Osteoblast (primary cell): ENCODE data around the gene ANKRD53. TPM values are rescaled to one million over a fixed set of nuclear protein-coding genes. Genes with fewer than 3 reads are reported as not detected.
"Not testable (repeated sequence)": the region's sequence is repeated elsewhere in the genome, so short reads cannot be mapped to it uniquely, and the experiment has no call there.

Experiments used
- DNase-seq: peaks from one replicate; pipeline ENCODE4 v3.0.0; 2011; ENCODE audit warnings: low spot score, mixed read lengths; ENCODE audit not compliant: insufficient read length; ENCODE audit errors: missing footprints
- H2AFZ ChIP-seq: 2 replicates; pipeline ENCODE4 v1.6.0; 2011; ENCODE audit warnings: mild to moderate bottlenecking, low read length
- H3K27ac ChIP-seq: 2 replicates; pipeline ENCODE4 v1.5.1; 2011; ENCODE audit warnings: mild to moderate bottlenecking, low read depth, low read length, moderate library complexity
- H3K27me3 ChIP-seq: 2 replicates; pipeline ENCODE4 v1.6.0; 2012; ENCODE audit warnings: mild to moderate bottlenecking, control low read depth, inconsistent platforms, low read length, moderate library complexity; ENCODE audit not compliant: insufficient read depth
- H3K36me3 ChIP-seq: 2 replicates; pipeline ENCODE4 v1.5.1; 2011; ENCODE audit warnings: mild to moderate bottlenecking, low read length, control low read depth, moderate library complexity; ENCODE audit not compliant: insufficient read depth
- H3K4me1 ChIP-seq: 2 replicates; pipeline ENCODE4 v1.5.1; 2011; ENCODE audit warnings: mild to moderate bottlenecking, low read length, control low read depth, moderate library complexity; ENCODE audit not compliant: insufficient read depth
- H3K4me2 ChIP-seq: 2 replicates; pipeline ENCODE4 v1.6.0; 2011; ENCODE audit warnings: mild to moderate bottlenecking, low read length; ENCODE audit not compliant: insufficient read depth
- H3K4me3 ChIP-seq: fragments of 200-600 bp; sonication (generic); 3 replicates; pipeline ENCODE4 v1.5.1; 2012; ENCODE audit warnings: mild to moderate bottlenecking, low read length, inconsistent platforms; ENCODE audit not compliant: insufficient read depth
- H3K79me2 ChIP-seq: 2 replicates; pipeline ENCODE4 v1.6.0; 2012; ENCODE audit warnings: mild to moderate bottlenecking, low read length, control low read depth, inconsistent platforms; ENCODE audit not compliant: insufficient read depth
- H3K9me3 ChIP-seq: 2 replicates; pipeline ENCODE4 v1.5.1; 2011; ENCODE audit warnings: low read depth, low read length, control low read depth
- H4K20me1 ChIP-seq: 2 replicates; pipeline ENCODE4 v1.6.0; 2012; ENCODE audit warnings: mild to moderate bottlenecking, low read length, control low read depth; ENCODE audit not compliant: insufficient read depth
- CTCF ChIP-seq: IDR thresholded peaks from 2 replicates; pipeline ENCODE4 v1.5.1; 2011; ENCODE audit warnings: mild to moderate bottlenecking, low read depth, low read length, moderate library complexity; ENCODE audit errors: extremely low read depth
- total RNA-seq: library from RNA; depleted of rRNA; stranded (reverse); fragments of >200 nt; gene quantifications from 2 replicates; pipeline ENCODE4 v1.2.3, GENCODE V29; 2012

ANKRD53 gene
- total RNA-seq, 1 donor, result 1.1 TPM

- H4K20me1 ChIP-seq, result no peaks in the 10 kb centered on the region
- DNase-seq, result no peak
These were observed 28.7 kb downstream of the ANKRD53 start for GRCh38 chr2:71006955-71007799.

GRCh38 chr2:71008342-71008741, 29.9 kb downstream of the ANKRD53 start:
- H3K4me1 ChIP-seq, result no peaks in the 10 kb centered on the region
- H3K27ac ChIP-seq, result no peak overlapping the region
- H2AFZ ChIP-seq, result no peak overlapping the region
- no peak overlapping the region for H3K4me3 ChIP-seq
- no peaks in the 10 kb centered on the region for H3K27me3 ChIP-seq
- TF ChIP-seq CTCF, result no peak
- H4K20me1 ChIP-seq, result no peaks in the 10 kb centered on the region
- no peaks in the 10 kb centered on the region for H3K36me3 ChIP-seq
- H3K4me2 ChIP-seq, result no peak overlapping the region
- DNase-seq, result no peak
- H3K9me3 ChIP-seq, result no peaks in the 10 kb centered on the region
- H3K79me2 ChIP-seq, result no peaks in the 10 kb centered on the region

More at GRCh38 chr2:71006955-71007799, 28.7 kb downstream of the ANKRD53 start:
- Histone ChIP-seq H3K4me1 (no peaks in the 10 kb centered on the region), H3K36me3 (no peaks in the 10 kb centered on the region), H3K79me2 (no peaks in the 10 kb centered on the region), H3K9me3 (no peaks in the 10 kb centered on the region), H2AFZ (no peak overlapping the region), H3K27ac (no peak overlapping the region), H3K4me2 (no peak overlapping the region), H3K27me3 (no peaks in the 10 kb centered on the region), H3K4me3 (no peak overlapping the region)
- TF ChIP-seq CTCF, result no peak

GRCh38 chr2:71011786-71012185, 33.4 kb downstream of the ANKRD53 start:
- H3K4me1 ChIP-seq, H3K27ac ChIP-seq, H3K36me3 ChIP-seq, H3K79me2 ChIP-seq, H2AFZ ChIP-seq, H3K27me3 ChIP-seq, H3K4me3 ChIP-seq, H4K20me1 ChIP-seq, H3K4me2 ChIP-seq, H3K9me3 ChIP-seq, DNase-seq: not testable (repeated sequence)

- H3K79me2 ChIP-seq, result no peaks in the 10 kb centered on the region
- no peak overlapping the region for H3K27ac ChIP-seq
- TF ChIP-seq CTCF, result no peak
- no peak for DNase-seq
- no peaks in the 10 kb centered on the region for H3K27me3 ChIP-seq
- H3K4me1 ChIP-seq, result no peaks in the 10 kb centered on the region
- no peak overlapping the region for H3K4me2 ChIP-seq
- H3K4me3 ChIP-seq, result no peak overlapping the region
- no peaks in the 10 kb centered on the region for H3K36me3 ChIP-seq
- H3K9me3 ChIP-seq, result no peaks in the 10 kb centered on the region
- H4K20me1 ChIP-seq, result no peaks in the 10 kb centered on the region
- H2AFZ ChIP-seq, result no peak overlapping the region
These were observed 40.2 kb downstream of the ANKRD53 start for GRCh38 chr2:71018625-71019024.

- H3K36me3 ChIP-seq, H3K79me2 ChIP-seq, H3K9me3 ChIP-seq, H3K4me1 ChIP-seq, H4K20me1 ChIP-seq, H3K4me2 ChIP-seq, H3K27me3 ChIP-seq, H3K4me3 ChIP-seq, DNase-seq, H3K27ac ChIP-seq, H2AFZ ChIP-seq: not testable (repeated sequence)
These were observed 41.6 kb downstream of the ANKRD53 start for GRCh38 chr2:71019989-71020388.

GRCh38 chr2:71021394-71021793, 43.0 kb downstream of the ANKRD53 start:
- not testable (repeated sequence) for H3K4me1 ChIP-seq, H3K27me3 ChIP-seq, H3K9me3 ChIP-seq, DNase-seq, H3K36me3 ChIP-seq, H4K20me1 ChIP-seq, H3K27ac ChIP-seq, H3K79me2 ChIP-seq, H3K4me3 ChIP-seq, H2AFZ ChIP-seq, H3K4me2 ChIP-seq
